Suprapubic skin (tissue), 4 donors: ENCODE data around the gene FLRT2.

Source experiments
- CTCF ChIP-seq, 2 donors: fragments of 200-600 bp in 1 of 2; fragments of 450-650 bp in 1 of 2; sonication (generic) in 1 of 2; IDR thresholded peaks; one replicate each; pipeline ENCODE4 v1.5.1; 2016 to 2019; ENCODE audit warnings: antibody characterized with exemption in 2 of 2, mild to moderate bottlenecking in 1 of 2, moderate library complexity in 1 of 2
- EP300 ChIP-seq: sonication (generic); formaldehyde crosslinking; IDR thresholded peaks from one replicate; pipeline ENCODE4 v1.6.1; 2017; ENCODE audit warnings: antibody characterized with exemption
- POLR2AphosphoS5 ChIP-seq, 3 donors: sonication (generic); formaldehyde crosslinking; IDR thresholded peaks; one replicate each; pipeline ENCODE4 v1.6.1; 2017; ENCODE audit warnings: antibody characterized with exemption in 3 of 3

GRCh38 chr14:85601246-85601645 lies 71.3 kb downstream of the FLRT2 start:
- TF ChIP-seq EP300 (no peak), CTCF (IDR thresholded peaks at IDR 0.05) (no peak), POLR2AphosphoS5 (IDR thresholded peaks at IDR 0.05) (no peak)
